Mesodermal cell (in vitro differentiated cells): ENCODE results near the gene PRR11.
"Not testable (repeated sequence)": the region's sequence is repeated elsewhere in the genome, so short reads cannot be mapped to it uniquely, and the experiment has no call there.

Experiments
- H3K27ac ChIP-seq: 2 replicates; pipeline ENCODE4 v1.7.0; 2013; ENCODE audit warnings: mild to moderate bottlenecking, low read depth, low read length, moderate library complexity; ENCODE audit not compliant: severe bottlenecking
- H3K36me3 ChIP-seq: 2 replicates; pipeline ENCODE4 v1.7.1; 2013; ENCODE audit warnings: mild to moderate bottlenecking, low read length, moderate library complexity; ENCODE audit not compliant: control insufficient read depth, insufficient read depth
- H3K4me1 ChIP-seq: one replicate; pipeline ENCODE4 v1.7.1; 2013; ENCODE audit warnings: mild to moderate bottlenecking, low read length; ENCODE audit not compliant: insufficient read depth, control insufficient read depth, poor library complexity, severe bottlenecking
- H3K4me3 ChIP-seq: 2 replicates; pipeline ENCODE4 v1.7.0; 2013; ENCODE audit warnings: low read length, control low read depth, mild to moderate bottlenecking; ENCODE audit not compliant: insufficient read depth, poor library complexity, severe bottlenecking; ENCODE audit errors: extremely low read depth
- H3K9me3 ChIP-seq: 2 replicates; pipeline ENCODE4 v1.7.1; 2013; ENCODE audit warnings: mild to moderate bottlenecking, low read length, moderate library complexity; ENCODE audit not compliant: control insufficient read depth
- WGBS, 2 experiments: methylation state at CpG; one replicate each; pipeline ENCODE4 v1.1.5; 2013; ENCODE audit warnings: missing lambda C conversion rate in 2 of 2; ENCODE audit not compliant: insufficient coverage in 2 of 2; 5-methylcytosine and 5-hydroxymethylcytosine counted together

Gene PRR11

DNA sequence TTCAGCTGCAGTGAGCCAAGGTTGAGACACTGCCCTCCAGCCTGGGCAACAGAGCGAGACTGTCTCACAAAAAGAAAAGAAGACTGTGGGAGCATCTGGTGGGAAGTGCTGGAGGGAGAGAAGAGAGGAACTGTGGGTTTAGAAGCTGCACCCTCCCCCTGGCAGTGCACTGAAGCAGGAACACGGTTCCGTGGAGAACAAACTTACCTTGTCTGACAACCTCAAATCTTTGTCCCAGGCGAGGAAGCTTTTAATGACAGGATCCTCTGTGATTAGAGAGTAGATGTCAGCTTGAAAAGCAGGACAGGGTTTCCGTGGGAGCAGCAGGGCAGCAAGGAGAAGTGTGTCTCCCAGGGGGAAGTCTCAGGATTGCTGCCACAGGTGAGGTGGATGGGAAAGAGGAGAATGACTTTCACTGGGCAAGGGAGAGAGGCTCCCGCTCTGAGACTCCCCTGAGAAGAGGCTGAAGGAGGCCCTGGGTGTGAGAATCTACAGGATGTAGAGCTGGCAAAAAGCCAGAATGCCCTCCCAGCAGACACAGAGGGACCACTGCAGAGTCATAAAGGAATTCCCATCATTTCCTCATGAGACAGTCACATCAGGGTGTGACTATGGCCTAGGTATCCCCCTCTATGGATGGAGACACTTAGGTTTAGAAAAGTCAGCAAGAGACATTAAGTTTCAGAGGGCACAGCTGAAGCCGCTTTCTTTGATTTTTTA, 22.9 kb downstream of the PRR11 start:
- Histone ChIP-seq H3K4me1 (no peaks in the 10 kb centered on the region), H3K36me3 (peaks cover 65% of the 10 kb centered on the region), H3K4me3 (no peak overlapping the region), H3K27ac (no peak overlapping the region), H3K9me3 (no peaks in the 10 kb centered on the region)
- 88 to 97% methylated on average over 3 to 5 of the region's 7 CpGs for WGBS, 2 experiments

DNA sequence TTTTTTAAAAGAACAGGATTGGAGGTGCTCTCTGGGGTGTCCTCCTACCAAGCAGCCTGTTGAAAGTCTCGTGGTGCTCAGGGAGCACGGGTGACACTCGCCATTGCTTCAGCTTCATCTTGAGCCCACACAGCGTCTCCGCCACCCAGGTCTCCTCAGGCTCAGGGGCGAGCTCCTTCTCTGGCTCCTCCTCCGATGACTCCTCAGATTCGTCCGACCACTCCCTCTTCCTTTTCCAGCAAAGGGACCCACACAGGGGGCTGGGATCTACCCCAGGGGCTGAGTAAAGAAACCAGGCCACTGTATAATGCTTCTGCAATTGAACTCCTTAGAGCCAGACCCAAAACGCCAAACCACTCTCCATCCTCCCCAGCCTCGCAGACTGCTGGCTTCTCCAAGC, 24.1 kb downstream of the PRR11 start:
- WGBS, 2 experiments, result 90 to 100% methylated on average over 4 to 9 of the region's 11 CpGs
- H3K36me3 ChIP-seq, result peaks cover 62% of the 10 kb centered on the region
- H3K9me3 ChIP-seq, H3K27ac ChIP-seq, H3K4me1 ChIP-seq, H3K4me3 ChIP-seq: not testable (repeated sequence)

GRCh38 chr17:59180626-59181025, 25.1 kb downstream of the PRR11 start:
- Histone ChIP-seq H3K4me3 (no peak overlapping the region), H3K9me3 (no peaks in the 10 kb centered on the region), H3K36me3 (peaks cover 62% of the 10 kb centered on the region), H3K4me1 (no peaks in the 10 kb centered on the region), H3K27ac (no peak overlapping the region)
- WGBS, 2 experiments, result 93 to 95% methylated on average over 6 to 8 of the region's 9 CpGs

DNA sequence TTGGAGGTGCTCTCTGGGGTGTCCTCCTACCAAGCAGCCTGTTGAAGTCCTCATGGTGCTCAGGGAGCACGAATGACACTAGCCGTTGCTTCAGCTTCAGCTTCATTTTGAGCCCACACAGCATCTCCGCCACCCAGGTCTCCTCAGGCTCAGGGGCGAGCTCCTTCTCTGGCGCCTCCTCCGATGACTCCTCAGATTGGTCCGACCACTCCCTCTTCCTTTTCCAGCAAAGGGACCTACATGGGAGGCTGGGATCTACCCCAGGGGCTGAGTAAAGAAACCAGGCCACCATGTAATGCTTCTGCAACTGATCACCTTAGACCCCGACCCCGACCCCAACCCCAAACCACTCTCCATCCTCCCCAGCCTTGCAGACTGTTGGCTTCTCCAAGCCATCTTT, 25.9 kb downstream of the PRR11 start:
- Histone ChIP-seq H3K9me3 (no peaks in the 10 kb centered on the region), H3K27ac (no peak overlapping the region), H3K4me3 (no peak overlapping the region), H3K4me1 (no peaks in the 10 kb centered on the region), H3K36me3 (peaks cover 69% of the 10 kb centered on the region)
- 94 to 96% methylated on average over 7 to 8 of the region's 9 CpGs for WGBS, 2 experiments

DNA sequence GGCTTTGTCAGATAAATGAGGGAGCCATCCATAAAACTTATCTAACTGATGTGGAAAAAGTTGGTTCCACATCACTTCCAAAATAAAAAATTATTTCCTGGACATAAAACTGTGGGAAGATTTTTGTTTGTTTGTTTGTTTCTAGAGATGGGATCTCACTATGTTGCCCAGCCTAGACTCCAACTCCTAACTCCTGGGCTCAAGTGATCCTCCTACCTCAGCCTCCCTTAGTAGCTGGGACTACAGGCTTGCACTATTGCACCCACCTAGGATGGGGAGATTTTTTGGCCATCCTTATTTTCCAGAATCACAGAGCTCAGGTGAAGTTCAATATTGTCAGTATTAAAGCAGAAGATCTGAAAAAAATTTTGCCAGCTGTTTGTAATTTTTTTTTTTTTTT, 30.5 kb downstream of the PRR11 start:
- H3K27ac ChIP-seq, result no peak overlapping the region
- H3K4me3 ChIP-seq, result no peak overlapping the region
- H3K9me3 ChIP-seq, result no peaks in the 10 kb centered on the region
- no peaks in the 10 kb centered on the region for H3K4me1 ChIP-seq
- peaks cover 88% of the 10 kb centered on the region for H3K36me3 ChIP-seq

GRCh38 chr17:59186850-59187249, 31.3 kb downstream of the PRR11 start:
- Histone ChIP-seq H3K4me1 (no peaks in the 10 kb centered on the region), H3K27ac (no peak overlapping the region), H3K4me3 (no peak overlapping the region), H3K36me3 (peaks cover 89% of the 10 kb centered on the region), H3K9me3 (no peaks in the 10 kb centered on the region)
- WGBS, 2 experiments, result 86% methylated on average over 1 of the region's 3 CpGs; no CpG with 5 or more reads in 1 of the 2 experiments

DNA sequence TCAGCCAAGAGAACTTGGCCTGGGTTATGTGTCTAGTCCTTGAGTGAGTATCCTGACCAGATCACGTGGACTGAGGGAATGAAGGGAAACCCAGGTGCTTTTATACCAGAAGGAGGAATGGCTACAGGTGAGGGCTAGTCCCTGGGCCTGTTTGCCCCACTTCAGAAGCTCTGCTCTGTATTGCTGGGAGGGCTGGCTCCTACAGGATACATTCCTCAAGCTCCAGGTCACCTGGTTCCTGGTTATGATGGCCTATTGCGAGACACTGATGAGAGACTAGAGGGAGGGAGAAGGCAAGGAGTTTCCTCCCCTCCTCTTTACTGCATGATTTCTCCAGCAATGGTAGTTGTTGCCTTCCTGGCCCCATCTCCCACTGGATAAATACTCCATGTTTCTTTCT, 35.3 kb downstream of the PRR11 start:
- no peak overlapping the region for H3K27ac ChIP-seq
- peaks cover 95% of the 10 kb centered on the region for H3K36me3 ChIP-seq
- H3K4me3 ChIP-seq, result no peak overlapping the region
- no peaks in the 10 kb centered on the region for H3K4me1 ChIP-seq
- H3K9me3 ChIP-seq, result no peaks in the 10 kb centered on the region
- WGBS, 2 experiments, result 100% methylated on average over 1 of the region's 2 CpGs

DNA sequence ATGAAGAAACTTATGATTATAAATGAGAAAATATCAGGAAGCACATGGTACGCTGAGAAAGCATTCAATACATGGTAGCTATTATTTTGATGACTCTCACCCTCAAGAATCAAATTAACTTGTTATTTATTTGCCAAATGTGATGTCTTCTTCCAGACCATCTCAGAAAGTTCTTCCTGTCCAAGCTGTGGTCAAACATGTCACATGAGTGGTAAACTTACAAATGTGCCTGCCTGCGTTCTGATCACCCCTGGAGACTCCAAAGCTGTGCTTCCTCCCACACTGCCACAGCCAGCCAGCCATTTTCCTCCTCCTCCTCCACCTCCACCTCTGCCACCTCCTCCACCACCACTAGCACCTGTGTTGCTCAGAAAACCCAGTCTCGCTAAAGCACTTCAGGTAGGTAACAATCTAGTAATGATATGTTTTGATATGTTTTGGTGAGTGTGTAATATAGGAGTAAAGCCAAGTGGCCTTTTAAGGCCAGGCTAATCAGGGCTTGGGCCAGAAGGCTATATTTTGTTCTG, 37.9 kb downstream of the PRR11 start:
- Histone ChIP-seq H3K27ac (no peak overlapping the region), H3K4me1 (no peaks in the 10 kb centered on the region), H3K36me3 (peaks cover 97% of the 10 kb centered on the region), H3K9me3 (no peaks in the 10 kb centered on the region), H3K4me3 (no peak overlapping the region)
- 83 to 100% methylated on average over 1 of the region's 3 CpGs for WGBS, 2 experiments

DNA sequence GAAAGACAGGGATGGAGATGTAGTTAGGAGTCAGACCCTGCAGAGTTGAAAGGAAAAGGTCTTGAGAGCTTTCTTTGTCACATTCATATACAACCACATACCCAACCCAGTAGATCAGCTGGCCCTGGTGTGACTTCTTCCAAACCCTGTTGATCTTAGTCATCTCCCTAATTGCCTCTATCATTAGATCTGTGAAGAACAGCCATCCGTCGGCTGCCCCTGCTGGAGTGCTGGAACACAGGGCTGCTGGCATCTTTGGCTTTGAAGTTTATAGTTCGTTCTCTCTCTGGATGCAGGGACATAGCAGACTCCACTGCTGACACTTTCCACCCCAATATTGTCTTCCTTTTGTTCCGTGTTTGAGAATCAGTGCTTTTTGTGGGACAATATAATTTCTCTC, 43.9 kb downstream of the PRR11 start:
- peaks cover 96% of the 10 kb centered on the region for H3K36me3 ChIP-seq
- no peaks in the 10 kb centered on the region for H3K4me1 ChIP-seq
- H3K27ac ChIP-seq, result no peak overlapping the region
- no peak overlapping the region for H3K4me3 ChIP-seq
- no peaks in the 10 kb centered on the region for H3K9me3 ChIP-seq
- 97% methylated on average over 2 to 4 of the region's 4 CpGs for WGBS, 2 experiments

DNA sequence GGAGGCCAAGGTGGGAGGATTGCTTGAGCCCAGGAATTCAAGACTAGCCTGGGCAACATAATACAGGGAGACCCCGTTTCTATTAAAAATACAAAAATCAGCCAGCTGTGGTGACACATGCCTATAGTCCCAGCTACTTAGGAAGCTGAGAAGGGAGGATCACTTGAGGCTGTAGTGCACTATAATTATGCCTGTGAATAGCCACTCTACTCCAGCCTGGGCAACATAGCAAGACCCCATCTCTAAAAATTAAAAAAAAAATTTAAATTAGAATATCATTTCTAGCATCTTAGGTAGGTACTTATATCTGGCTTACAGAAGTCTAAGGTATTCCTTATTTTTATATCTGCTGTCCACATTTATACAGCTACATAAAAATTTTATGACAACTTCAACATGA, 46.8 kb downstream of the PRR11 start:
- no CpG with 5 or more reads among the region's 1 CpG for WGBS, 2 experiments
- H3K9me3 ChIP-seq, result no peaks in the 10 kb centered on the region
- no peak overlapping the region for H3K27ac ChIP-seq
- H3K4me1 ChIP-seq, result no peaks in the 10 kb centered on the region
- no peak overlapping the region for H3K4me3 ChIP-seq
- H3K36me3 ChIP-seq, result peaks cover 71% of the 10 kb centered on the region

- WGBS, 2 experiments, result 94 to 98% methylated on average over 9 to 13 of the region's 16 CpGs
- no peaks in the 10 kb centered on the region for H3K4me1 ChIP-seq
- H3K36me3 ChIP-seq, result peaks cover 4% of the 10 kb centered on the region
- H3K27ac ChIP-seq, result no peak overlapping the region
- H3K9me3 ChIP-seq, result no peaks in the 10 kb centered on the region
- no peak overlapping the region for H3K4me3 ChIP-seq
Measured at GRCh38 chr17:59219370-59219769, 63.8 kb downstream of the PRR11 start.
